ENCODE measurements around the gene SPPL2B. TPM values are rescaled to one million over a fixed set of nuclear protein-coding genes. Genes with fewer than 3 reads are reported as not detected.

Gene SPPL2B
- total RNA-seq, 1 experiment from 2014 or later: 76.0 TPM

DNA sequence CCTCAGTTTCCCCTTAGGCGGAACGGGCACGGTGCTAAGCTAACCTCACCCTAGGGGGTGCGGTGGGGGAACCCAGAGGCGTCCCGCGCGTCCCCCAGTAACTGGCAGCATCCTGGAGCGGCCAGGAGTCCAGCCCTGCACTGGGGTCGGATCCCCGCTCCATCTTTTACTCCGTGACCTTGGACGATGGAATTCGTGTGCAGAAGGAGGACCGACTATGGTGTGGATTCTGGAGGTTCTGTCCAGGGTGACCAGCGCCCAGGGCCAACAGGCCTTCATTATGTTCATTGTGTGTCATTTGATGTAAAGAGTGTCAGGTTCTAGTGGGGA lies 630 bp downstream of the SPPL2B start:
- Histone ChIP-seq H3K4me3 (ENCODE audit: low read depth in 2 of 2, low read length in 2 of 2) (peak overlapping the region; percentile 85 to 93), H3K9me3 (ENCODE audit: control insufficient read depth, insufficient read depth, low read depth, low read length) (no peaks in the 10 kb centered on the region), H3K4me1 (ENCODE audit: control insufficient read depth, insufficient read depth, low read length) (peaks cover 14% of the 10 kb centered on the region), H3K36me3 (ENCODE audit: control insufficient read depth, insufficient read depth, low read length) (peaks cover 3% of the 10 kb centered on the region; the same call in 1 of the 2 replicates), H3K27me3 (ENCODE audit: control insufficient read depth, insufficient read depth, low read length) (no peaks in the 10 kb centered on the region), H3K27ac (ENCODE audit: low read length) (peak overlapping the region; percentile 93)
- TF ChIP-seq CTCF (IDR thresholded peaks at IDR 0.05) (no peak), TCF7L2 (IDR thresholded peaks at IDR 0.05; ENCODE audit: low read depth, low read length) (no peak), SIN3A (IDR thresholded peaks at IDR 0.05; ENCODE audit: borderline replicate concordance, insufficient read depth, low read depth, low read length) (no peak), POLR2AphosphoS5 (IDR thresholded peaks at IDR 0.05; ENCODE audit: low read depth, low read length) (no peak)
- TF ChIP-seq, protein P1, sequence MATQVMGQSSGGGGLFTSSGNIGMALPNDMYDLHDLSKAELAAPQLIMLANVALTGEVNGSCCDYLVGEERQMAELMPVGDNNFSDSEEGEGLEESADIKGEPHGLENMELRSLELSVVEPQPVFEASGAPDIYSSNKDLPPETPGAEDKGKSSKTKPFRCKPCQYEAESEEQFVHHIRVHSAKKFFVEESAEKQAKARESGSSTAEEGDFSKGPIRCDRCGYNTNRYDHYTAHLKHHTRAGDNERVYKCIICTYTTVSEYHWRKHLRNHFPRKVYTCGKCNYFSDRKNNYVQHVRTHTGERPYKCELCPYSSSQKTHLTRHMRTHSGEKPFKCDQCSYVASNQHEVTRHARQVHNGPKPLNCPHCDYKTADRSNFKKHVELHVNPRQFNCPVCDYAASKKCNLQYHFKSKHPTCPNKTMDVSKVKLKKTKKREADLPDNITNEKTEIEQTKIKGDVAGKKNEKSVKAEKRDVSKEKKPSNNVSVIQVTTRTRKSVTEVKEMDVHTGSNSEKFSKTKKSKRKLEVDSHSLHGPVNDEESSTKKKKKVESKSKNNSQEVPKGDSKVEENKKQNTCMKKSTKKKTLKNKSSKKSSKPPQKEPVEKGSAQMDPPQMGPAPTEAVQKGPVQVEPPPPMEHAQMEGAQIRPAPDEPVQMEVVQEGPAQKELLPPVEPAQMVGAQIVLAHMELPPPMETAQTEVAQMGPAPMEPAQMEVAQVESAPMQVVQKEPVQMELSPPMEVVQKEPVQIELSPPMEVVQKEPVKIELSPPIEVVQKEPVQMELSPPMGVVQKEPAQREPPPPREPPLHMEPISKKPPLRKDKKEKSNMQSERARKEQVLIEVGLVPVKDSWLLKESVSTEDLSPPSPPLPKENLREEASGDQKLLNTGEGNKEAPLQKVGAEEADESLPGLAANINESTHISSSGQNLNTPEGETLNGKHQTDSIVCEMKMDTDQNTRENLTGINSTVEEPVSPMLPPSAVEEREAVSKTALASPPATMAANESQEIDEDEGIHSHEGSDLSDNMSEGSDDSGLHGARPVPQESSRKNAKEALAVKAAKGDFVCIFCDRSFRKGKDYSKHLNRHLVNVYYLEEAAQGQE (IDR thresholded peaks at IDR 0.05; ENCODE audit: insufficient read depth in 1 of 2, low read depth in 2 of 2, low read length in 1 of 2): no peak
- BruUV-seq (replicated peaks): no TSS peak
- POLR2A ChIA-PET: no interaction called here
- intact Hi-C loops (cut with micrococcal nuclease; ENCODE audit: unreplicated experiment): no loop called here
- in situ Hi-C loops (cut with HindIII; ENCODE audit: low pct_unique_long_range_greater_than_20kb, low sequenced_read_pairs): no loop called here
- 0 out of 2 replicates have a peak, but pooled peaks have one; percentile 7 for ATAC-seq
- CTCF ChIA-PET: interaction anchor here (0.6 to 1.1 kb wide), 2 partner anchors 13 to 169 kb away, joined by 3 to 6 read pairs; no protein-coding TSS in a partner anchor
- no peak for DNase-seq (ENCODE audit: low read depth, low spot score)

- in situ Hi-C loops (cut with HindIII; ENCODE audit: low pct_unique_long_range_greater_than_20kb, low sequenced_read_pairs) (no loop called here), intact Hi-C loops (cut with micrococcal nuclease; ENCODE audit: unreplicated experiment) (no loop called here)
- Histone ChIP-seq H3K4me3 (ENCODE audit: low read depth in 2 of 2, low read length in 2 of 2) (peak overlapping the region; percentile 85 to 93), H3K27me3 (ENCODE audit: control insufficient read depth, insufficient read depth, low read length) (no peaks in the 10 kb centered on the region), H3K27ac (ENCODE audit: low read length) (peak overlapping the region; percentile 93), H3K36me3 (ENCODE audit: control insufficient read depth, insufficient read depth, low read length) (peaks cover 3% of the 10 kb centered on the region; the same call in 1 of the 2 replicates), H3K4me1 (ENCODE audit: control insufficient read depth, insufficient read depth, low read length) (peaks cover 14% of the 10 kb centered on the region), H3K9me3 (ENCODE audit: control insufficient read depth, insufficient read depth, low read depth, low read length) (no peaks in the 10 kb centered on the region)
- BruUV-seq (replicated peaks): no TSS peak
- DNase-seq (ENCODE audit: low read depth, low spot score): no peak
- CTCF ChIA-PET: interaction anchor here (0.6 to 1.1 kb wide), 3 partner anchors 13 to 169 kb away, joined by 3 to 6 read pairs (median 3); no protein-coding TSS in a partner anchor
- POLR2A ChIA-PET: interaction anchor here (0.6 kb wide), 1 partner anchor 34 kb away, joined by 5 read pairs; no protein-coding TSS in a partner anchor
- no peak for ATAC-seq
- TF ChIP-seq TCF7L2 (IDR thresholded peaks at IDR 0.05; ENCODE audit: low read depth, low read length): no peak
- TF ChIP-seq SIN3A (IDR thresholded peaks at IDR 0.05; ENCODE audit: borderline replicate concordance, insufficient read depth, low read depth, low read length): no peak
- TF ChIP-seq, protein P1 (IDR thresholded peaks at IDR 0.05; ENCODE audit: insufficient read depth in 1 of 2, low read depth in 2 of 2, low read length in 1 of 2): no peak
- no peak for TF ChIP-seq CTCF (IDR thresholded peaks at IDR 0.05)
- TF ChIP-seq POLR2AphosphoS5 (IDR thresholded peaks at IDR 0.05; ENCODE audit: low read depth, low read length): no peak
Observed at GRCh38 chr19:2329501-2329916, 1.0 kb downstream of the SPPL2B start.

Data from Panc1 (cell line).